ENCODE data around the gene ADAMTS17. TPM values are rescaled to one million over a fixed set of nuclear protein-coding genes. Genes with fewer than 3 reads are reported as not detected.

The ADAMTS17 gene
- total and polyA plus RNA-seq, 5 donors from 2014 or later = 0.20 to 8.2 (median 0.67) TPM; not detected in 1

DNA sequence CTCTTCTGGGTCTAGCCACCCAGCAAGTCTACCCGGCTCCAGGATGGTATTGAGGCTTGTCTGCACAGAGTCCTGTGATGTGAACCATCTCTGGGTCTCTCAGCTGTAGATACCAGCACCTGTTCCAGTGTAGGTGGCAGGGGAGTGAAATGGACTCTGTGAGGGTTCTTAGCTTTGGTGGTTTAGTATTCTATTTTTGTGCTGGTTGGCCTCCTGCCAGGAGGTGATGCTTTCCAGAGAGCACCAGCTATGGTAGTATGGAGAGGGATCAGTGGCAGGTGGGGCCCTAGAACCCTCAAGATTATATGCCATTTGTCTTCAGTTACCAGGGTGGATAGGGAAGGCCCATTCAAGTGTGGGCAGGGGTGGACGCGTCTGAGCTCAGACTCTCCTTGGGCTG is 325.1 kb downstream of the ADAMTS17 start:
- Histone ChIP-seq H3K4me1 (ENCODE audit: control insufficient read depth, insufficient read depth, low read length, poor library complexity, severe bottlenecking) (no peaks in the 10 kb centered on the region), H3K4me3 (ENCODE audit: low read depth, low read length) (no peak overlapping the region), H3K27ac (ENCODE audit: insufficient read depth, low read length, poor library complexity, severe bottlenecking) (no peak overlapping the region), H3K36me3 (ENCODE audit: control insufficient read depth, insufficient read depth, low read length) (no peaks in the 10 kb centered on the region), H3K27me3 (ENCODE audit: control insufficient read depth, insufficient read depth, low read length) (no peaks in the 10 kb centered on the region), H3K9me3 (ENCODE audit: control insufficient read depth in 2 of 2, low read length in 2 of 2) (no peaks in the 10 kb centered on the region)
- H3K4me3 Mint-ChIP-seq = no peak overlapping the region
- H3K36me3 Mint-ChIP-seq = peaks cover 12% of the 10 kb centered on the region
- no peak for DNase-seq
- H3K27me3 Mint-ChIP-seq = no peaks in the 10 kb centered on the region
- H3K4me1 Mint-ChIP-seq = no peaks in the 10 kb centered on the region
- H3K27ac Mint-ChIP-seq = no peak overlapping the region
- H3K9me3 Mint-ChIP-seq = peaks cover 0 to 4% (median 0%) of the 10 kb centered on the region in 7 donors
- no peak for ATAC-seq (ENCODE audit: low read depth in 2 of 2)

DNA sequence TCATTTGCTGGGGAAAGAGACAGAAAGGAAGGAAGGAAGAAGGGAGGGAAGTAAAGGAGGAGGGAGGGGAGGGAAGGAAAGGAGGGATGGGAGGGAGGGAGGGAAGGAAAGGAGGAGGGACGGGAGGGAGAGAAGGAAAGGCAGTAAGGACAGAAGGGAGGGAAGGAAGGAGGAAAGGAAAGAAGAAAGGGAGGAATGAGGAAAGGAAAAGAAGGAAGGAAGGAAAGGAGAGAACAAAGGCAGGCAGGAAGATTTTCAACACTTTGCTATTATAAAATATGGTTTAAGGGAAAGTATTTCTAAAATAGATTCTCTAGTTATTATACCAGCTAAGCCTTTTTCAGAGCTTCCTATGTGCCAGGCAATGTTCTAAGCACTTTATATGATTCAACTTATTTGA is 330.5 kb downstream of the ADAMTS17 start:
- no peak overlapping the region for H3K4me3 Mint-ChIP-seq
- H3K27me3 Mint-ChIP-seq = no peaks in the 10 kb centered on the region
- Histone ChIP-seq H3K9me3 (ENCODE audit: control insufficient read depth in 2 of 2, low read length in 2 of 2) (no peaks in the 10 kb centered on the region), H3K27me3 (ENCODE audit: control insufficient read depth, insufficient read depth, low read length) (no peaks in the 10 kb centered on the region), H3K4me1 (ENCODE audit: control insufficient read depth, insufficient read depth, low read length, poor library complexity, severe bottlenecking) (no peaks in the 10 kb centered on the region), H3K27ac (ENCODE audit: insufficient read depth, low read length, poor library complexity, severe bottlenecking) (no peak overlapping the region), H3K4me3 (ENCODE audit: low read depth, low read length) (no peak overlapping the region), H3K36me3 (ENCODE audit: control insufficient read depth, insufficient read depth, low read length) (no peaks in the 10 kb centered on the region)
- ATAC-seq (ENCODE audit: low read depth in 2 of 2) (no peak), DNase-seq (no peak)
- no peaks in the 10 kb centered on the region for H3K4me1 Mint-ChIP-seq
- H3K36me3 Mint-ChIP-seq = peaks cover 4% of the 10 kb centered on the region
- peaks cover 0 to 4% (median 0%) of the 10 kb centered on the region in 7 donors for H3K9me3 Mint-ChIP-seq
- no peak overlapping the region for H3K27ac Mint-ChIP-seq

- Histone ChIP-seq H3K9me3 (ENCODE audit: control insufficient read depth in 2 of 2, low read length in 2 of 2) (no peaks in the 10 kb centered on the region), H3K4me3 (ENCODE audit: low read depth, low read length) (no peak overlapping the region), H3K27me3 (ENCODE audit: control insufficient read depth, insufficient read depth, low read length) (no peaks in the 10 kb centered on the region), H3K27ac (ENCODE audit: insufficient read depth, low read length, poor library complexity, severe bottlenecking) (no peak overlapping the region), H3K36me3 (ENCODE audit: control insufficient read depth, insufficient read depth, low read length) (no peaks in the 10 kb centered on the region), H3K4me1 (ENCODE audit: control insufficient read depth, insufficient read depth, low read length, poor library complexity, severe bottlenecking) (no peaks in the 10 kb centered on the region)
- Mint-ChIP-seq H3K27me3 (no peaks in the 10 kb centered on the region), H3K4me3 (no peak overlapping the region), H3K36me3 (peaks cover 4% of the 10 kb centered on the region), H3K4me1 (no peaks in the 10 kb centered on the region), H3K27ac (no peak overlapping the region), H3K9me3 (peaks cover 0 to 5% (median 0%) of the 10 kb centered on the region in 7 donors)
- ATAC-seq (ENCODE audit: low read depth in 2 of 2) (no peak), DNase-seq (no peak)
These were observed 332.4 kb downstream of the ADAMTS17 start for GRCh38 chr15:100009372-100009771.

GRCh38 chr15:100008258-100008657 is 333.5 kb downstream of the ADAMTS17 start:
- DNase-seq (no peak), ATAC-seq (ENCODE audit: low read depth in 2 of 2) (no peak)
- no peak overlapping the region for H3K4me3 ChIP-seq (ENCODE audit: low read depth, low read length)
- H3K27me3 Mint-ChIP-seq = no peaks in the 10 kb centered on the region
- no peaks in the 10 kb centered on the region for H3K36me3 ChIP-seq (ENCODE audit: control insufficient read depth, insufficient read depth, low read length)
- H3K27ac Mint-ChIP-seq = no peak overlapping the region
- no peaks in the 10 kb centered on the region for H3K9me3 ChIP-seq (ENCODE audit: control insufficient read depth in 2 of 2, low read length in 2 of 2)
- H3K36me3 Mint-ChIP-seq = peaks cover 4% of the 10 kb centered on the region
- H3K4me1 ChIP-seq (ENCODE audit: control insufficient read depth, insufficient read depth, low read length, poor library complexity, severe bottlenecking) = no peaks in the 10 kb centered on the region
- no peak overlapping the region for H3K4me3 Mint-ChIP-seq
- no peaks in the 10 kb centered on the region for H3K27me3 ChIP-seq (ENCODE audit: control insufficient read depth, insufficient read depth, low read length)
- H3K9me3 Mint-ChIP-seq = peaks cover 0 to 5% (median 0%) of the 10 kb centered on the region in 7 donors
- no peak overlapping the region for H3K27ac ChIP-seq (ENCODE audit: insufficient read depth, low read length, poor library complexity, severe bottlenecking)
- no peaks in the 10 kb centered on the region for H3K4me1 Mint-ChIP-seq

GRCh38 chr15:100007609-100008008 is 334.2 kb downstream of the ADAMTS17 start:
- no peaks in the 10 kb centered on the region for H3K9me3 ChIP-seq (ENCODE audit: control insufficient read depth in 2 of 2, low read length in 2 of 2)
- H3K27ac ChIP-seq (ENCODE audit: insufficient read depth, low read length, poor library complexity, severe bottlenecking) = no peak overlapping the region
- H3K4me1 Mint-ChIP-seq = no peaks in the 10 kb centered on the region
- H3K4me3 ChIP-seq (ENCODE audit: low read depth, low read length) = no peak overlapping the region
- no peaks in the 10 kb centered on the region for H3K27me3 Mint-ChIP-seq
- no peak overlapping the region for H3K4me3 Mint-ChIP-seq
- peaks cover 0 to 3% (median 0%) of the 10 kb centered on the region in 7 donors for H3K9me3 Mint-ChIP-seq
- no peaks in the 10 kb centered on the region for H3K36me3 ChIP-seq (ENCODE audit: control insufficient read depth, insufficient read depth, low read length)
- no peaks in the 10 kb centered on the region for H3K4me1 ChIP-seq (ENCODE audit: control insufficient read depth, insufficient read depth, low read length, poor library complexity, severe bottlenecking)
- H3K36me3 Mint-ChIP-seq = peaks cover 4% of the 10 kb centered on the region
- DNase-seq (no peak), ATAC-seq (ENCODE audit: low read depth in 2 of 2) (no peak)
- no peak overlapping the region for H3K27ac Mint-ChIP-seq
- no peaks in the 10 kb centered on the region for H3K27me3 ChIP-seq (ENCODE audit: control insufficient read depth, insufficient read depth, low read length)

- H3K4me1 Mint-ChIP-seq = no peaks in the 10 kb centered on the region
- H3K27me3 ChIP-seq (ENCODE audit: control insufficient read depth, insufficient read depth, low read length) = no peaks in the 10 kb centered on the region
- peaks cover 0 to 1% (median 0%) of the 10 kb centered on the region in 7 donors for H3K9me3 Mint-ChIP-seq
- no peak for DNase-seq
- H3K27ac Mint-ChIP-seq = no peak overlapping the region
- H3K4me3 ChIP-seq (ENCODE audit: low read depth, low read length) = no peak overlapping the region
- H3K27ac ChIP-seq (ENCODE audit: insufficient read depth, low read length, poor library complexity, severe bottlenecking) = no peak overlapping the region
- no peak overlapping the region for H3K4me3 Mint-ChIP-seq
- peaks cover 4% of the 10 kb centered on the region for H3K36me3 Mint-ChIP-seq
- ATAC-seq (ENCODE audit: low read depth in 2 of 2) = no peak
- H3K4me1 ChIP-seq (ENCODE audit: control insufficient read depth, insufficient read depth, low read length, poor library complexity, severe bottlenecking) = no peaks in the 10 kb centered on the region
- no peaks in the 10 kb centered on the region for H3K27me3 Mint-ChIP-seq
- no peaks in the 10 kb centered on the region for H3K36me3 ChIP-seq (ENCODE audit: control insufficient read depth, insufficient read depth, low read length)
- no peaks in the 10 kb centered on the region for H3K9me3 ChIP-seq (ENCODE audit: control insufficient read depth in 2 of 2, low read length in 2 of 2)
These were observed 336.1 kb downstream of the ADAMTS17 start for GRCh38 chr15:100005715-100006114.

- no peaks in the 10 kb centered on the region for H3K4me1 ChIP-seq (ENCODE audit: control insufficient read depth, insufficient read depth, low read length, poor library complexity, severe bottlenecking)
- Mint-ChIP-seq H3K36me3 (peaks cover 3% of the 10 kb centered on the region), H3K9me3 (peaks cover 0 to 1% (median 0%) of the 10 kb centered on the region in 7 donors), H3K27ac (no peak overlapping the region), H3K4me3 (no peak overlapping the region), H3K27me3 (no peaks in the 10 kb centered on the region), H3K4me1 (no peaks in the 10 kb centered on the region)
- no peak overlapping the region for H3K27ac ChIP-seq (ENCODE audit: insufficient read depth, low read length, poor library complexity, severe bottlenecking)
- ATAC-seq (ENCODE audit: low read depth in 2 of 2) (no peak), DNase-seq (no peak)
- no peak overlapping the region for H3K4me3 ChIP-seq (ENCODE audit: low read depth, low read length)
- H3K27me3 ChIP-seq (ENCODE audit: control insufficient read depth, insufficient read depth, low read length) = no peaks in the 10 kb centered on the region
- H3K9me3 ChIP-seq (ENCODE audit: control insufficient read depth in 2 of 2, low read length in 2 of 2) = no peaks in the 10 kb centered on the region
- H3K36me3 ChIP-seq (ENCODE audit: control insufficient read depth, insufficient read depth, low read length) = no peaks in the 10 kb centered on the region
These were observed 336.8 kb downstream of the ADAMTS17 start for GRCh38 chr15:100005013-100005412.

GRCh38 chr15:100002787-100003536 is 338.8 kb downstream of the ADAMTS17 start:
- peaks cover 6% of the 10 kb centered on the region for H3K36me3 Mint-ChIP-seq
- no peak overlapping the region for H3K27ac Mint-ChIP-seq

More at GRCh38 chr15:100002787-100003536, 338.8 kb downstream of the ADAMTS17 start:
- DNase-seq = no peak
- Mint-ChIP-seq H3K9me3 (peaks cover 0 to 1% (median 0%) of the 10 kb centered on the region in 7 donors), H3K4me3 (no peak overlapping the region), H3K4me1 (no peaks in the 10 kb centered on the region), H3K27me3 (no peaks in the 10 kb centered on the region)
- Histone ChIP-seq H3K27ac (ENCODE audit: insufficient read depth, low read length, poor library complexity, severe bottlenecking) (no peak overlapping the region), H3K27me3 (ENCODE audit: control insufficient read depth, insufficient read depth, low read length) (no peaks in the 10 kb centered on the region), H3K4me3 (ENCODE audit: low read depth, low read length) (no peak overlapping the region), H3K36me3 (ENCODE audit: control insufficient read depth, insufficient read depth, low read length) (no peaks in the 10 kb centered on the region), H3K4me1 (ENCODE audit: control insufficient read depth, insufficient read depth, low read length, poor library complexity, severe bottlenecking) (no peaks in the 10 kb centered on the region), H3K9me3 (ENCODE audit: control insufficient read depth in 2 of 2, low read length in 2 of 2) (no peaks in the 10 kb centered on the region)
- ATAC-seq (ENCODE audit: low read depth in 2 of 2) = no peak

Data from CD4-positive, CD25-positive, alpha-beta regulatory T cell (primary cell).